NB4 (cell line): Measurements from ENCODE around the gene RHBDD1.
A peak's percentile ranks its signal among the peaks of the same experiment; 100 is the strongest.
"Not testable (repeated sequence)": the region's sequence is repeated elsewhere in the genome, so short reads cannot be mapped to it uniquely, and the experiment has no call there.

Experiments
- DNase-seq: peaks from one replicate; pipeline ENCODE4 v3.0.0; 2010; ENCODE audit warnings: low read depth
- H3K4me3 ChIP-seq: one replicate; pipeline ENCODE4 v1.5.1; 2011; ENCODE audit warnings: mild to moderate bottlenecking, low read depth, low read length, moderate library complexity
- CTCF ChIP-seq: IDR thresholded peaks from one replicate; pipeline ENCODE4 v1.5.1; 2012; ENCODE audit warnings: low read depth, low read length
- MYC ChIP-seq: IDR thresholded peaks from 2 replicates; pipeline ENCODE4 v1.6.1; 2011; ENCODE audit warnings: low read depth, low read length
- POLR2A ChIP-seq: IDR thresholded peaks from 2 replicates; pipeline ENCODE4 v1.6.1; 2011; ENCODE audit warnings: mild to moderate bottlenecking; ENCODE audit not compliant: insufficient read length; ENCODE audit errors: extremely low read depth
- TF ChIP-seq, protein P1 (sequence below): IDR thresholded peaks from 2 replicates; pipeline ENCODE4 v1.6.1; 2011; ENCODE audit warnings: low read depth, low read length

Gene RHBDD1

DNA sequence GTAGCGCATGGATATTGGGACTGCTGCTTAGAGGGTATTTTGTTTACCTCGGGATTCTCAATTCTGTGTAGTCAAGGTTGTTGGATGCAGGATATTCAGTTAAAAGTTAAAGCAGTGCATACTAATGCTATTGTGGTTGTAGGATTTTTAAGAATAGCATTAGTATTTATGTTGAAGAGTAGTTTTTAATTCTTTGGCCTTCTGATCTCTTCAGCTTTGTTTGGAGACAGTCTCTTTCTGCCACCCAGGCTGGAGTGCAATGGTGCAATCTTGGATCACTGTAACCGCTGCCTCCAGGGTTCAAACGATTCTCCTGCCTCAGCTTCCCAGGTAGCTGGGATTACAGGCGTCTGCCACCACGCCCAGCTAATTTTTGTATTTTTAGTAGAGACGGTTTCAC lies 1.5 kb downstream of the RHBDD1 start:
- TF ChIP-seq MYC (no peak), POLR2A (no peak), CTCF (no peak)
- TF ChIP-seq, protein P1, sequence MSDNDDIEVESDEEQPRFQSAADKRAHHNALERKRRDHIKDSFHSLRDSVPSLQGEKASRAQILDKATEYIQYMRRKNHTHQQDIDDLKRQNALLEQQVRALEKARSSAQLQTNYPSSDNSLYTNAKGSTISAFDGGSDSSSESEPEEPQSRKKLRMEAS = no peak
- no peak for DNase-seq
- H3K4me3 ChIP-seq = peak overlapping the region; percentile 91

DNA sequence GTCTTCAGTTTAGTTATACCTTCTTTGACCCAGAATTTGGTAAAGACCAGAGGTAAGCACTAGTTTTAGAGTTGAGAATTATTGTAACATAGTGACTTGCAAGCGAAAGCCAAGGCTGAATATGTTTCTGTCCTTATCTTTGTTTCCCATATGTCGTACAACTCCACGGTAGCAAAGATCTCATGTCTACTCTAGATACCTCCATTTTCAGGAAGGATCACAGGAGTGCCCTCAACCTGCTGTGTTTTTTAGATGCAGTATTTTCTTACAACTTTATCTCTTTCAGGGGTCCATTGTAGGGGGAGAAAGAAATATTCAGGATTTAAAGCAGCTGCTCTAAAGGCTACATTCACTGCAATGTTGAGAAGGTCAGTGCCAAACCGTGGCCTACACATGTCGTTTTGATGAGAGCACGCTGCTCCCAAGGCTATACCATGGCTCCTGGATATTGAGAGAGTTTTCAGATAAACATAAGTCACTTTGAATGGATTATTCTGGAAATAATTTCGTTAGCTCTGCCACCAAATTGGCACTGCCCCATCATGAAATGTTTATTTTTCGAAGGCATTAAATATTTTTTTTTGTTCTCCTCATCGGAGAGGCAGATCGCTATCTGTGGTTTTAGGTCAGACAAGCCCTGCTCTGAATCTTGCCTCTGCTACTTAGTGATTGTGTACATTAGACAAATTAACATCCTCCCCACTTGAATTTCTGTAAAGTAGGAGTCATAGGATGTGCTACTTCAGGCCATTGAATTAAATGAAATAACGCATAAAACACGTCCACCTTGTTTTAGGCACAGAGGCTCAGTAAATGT lies 2.1 kb downstream of the RHBDD1 start:
- peak overlapping the region; percentile 91 for H3K4me3 ChIP-seq

GRCh38 chr2:226838722-226839121 lies 2.9 kb downstream of the RHBDD1 start:
- peak overlapping the region; percentile 91 for H3K4me3 ChIP-seq
- TF ChIP-seq POLR2A (no peak), MYC (no peak), CTCF (no peak)
- TF ChIP-seq, protein P1 = no peak

More for the DNA sequence above, 2.1 kb downstream of the RHBDD1 start:
- TF ChIP-seq, protein P1 = no peak
- TF ChIP-seq POLR2A = no peak
- DNase-seq = peak; percentile 41

GRCh38 chr2:226839161-226839560 lies 3.3 kb downstream of the RHBDD1 start:
- H3K4me3 ChIP-seq = peak overlapping the region; percentile 91
- DNase-seq = no peak

More at GRCh38 chr2:226838722-226839121, 2.9 kb downstream of the RHBDD1 start:
- DNase-seq = no peak

DNA sequence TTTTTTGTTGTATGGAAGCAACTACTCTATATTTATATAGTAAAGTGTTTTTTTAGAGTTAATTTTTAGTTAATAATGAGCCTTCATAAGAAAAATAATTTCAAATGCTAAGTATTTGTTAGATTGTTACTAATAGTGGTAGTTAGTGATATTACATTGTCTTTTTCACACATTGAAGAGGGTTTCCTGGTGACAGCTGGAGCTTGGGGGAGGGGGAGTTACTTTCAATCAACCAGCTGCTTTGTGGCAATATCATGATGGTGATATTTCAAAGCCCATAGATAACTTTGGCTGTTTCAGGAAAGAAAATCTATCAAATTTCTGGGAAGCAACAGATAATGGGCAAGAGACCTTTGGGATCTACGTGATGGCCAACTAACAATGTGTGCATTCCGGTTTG lies 4.1 kb downstream of the RHBDD1 start:
- no peak overlapping the region for H3K4me3 ChIP-seq
- TF ChIP-seq, protein P1 = no peak
- no peak for TF ChIP-seq CTCF
- TF ChIP-seq POLR2A = no peak
- TF ChIP-seq MYC = no peak
- peak; percentile 27 for DNase-seq

More at GRCh38 chr2:226839161-226839560, 3.3 kb downstream of the RHBDD1 start:
- TF ChIP-seq, protein P1 = no peak
- TF ChIP-seq MYC (no peak), POLR2A (no peak), CTCF (no peak)

- DNase-seq = not testable (repeated sequence)
These were observed 7.1 kb downstream of the RHBDD1 start for GRCh38 chr2:226843001-226843400.

More at GRCh38 chr2:226843001-226843400, 7.1 kb downstream of the RHBDD1 start:
- not testable (repeated sequence) for H3K4me3 ChIP-seq
